Glomerular visceral epithelial cell (primary cell): ENCODE results near the gene SLC29A3.
A peak's percentile ranks its signal among the peaks of the same experiment; 100 is the strongest.
"Not testable (repeated sequence)": the region's sequence is repeated elsewhere in the genome, so short reads cannot be mapped to it uniquely, and the experiment has no call there.

Experiments
- DNase-seq: peaks from one replicate; pipeline ENCODE4 v3.0.0-alpha.2; 2016; ENCODE audit errors: extremely low spot score

Gene SLC29A3

GRCh38 chr10:71283876-71284275, 35.2 kb upstream of the SLC29A3 start:
- DNase-seq = no peak

- DNase-seq = no peak
These were observed 34.4 kb upstream of the SLC29A3 start for GRCh38 chr10:71284544-71285179.

- peak; percentile 31 for DNase-seq
These were observed 33.9 kb upstream of the SLC29A3 start for GRCh38 chr10:71285180-71285545.

GRCh38 chr10:71285986-71286385, 33.1 kb upstream of the SLC29A3 start:
- no peak for DNase-seq

GRCh38 chr10:71286521-71287294, 32.4 kb upstream of the SLC29A3 start:
- DNase-seq = no peak

GRCh38 chr10:71287456-71287855, 31.6 kb upstream of the SLC29A3 start:
- no peak for DNase-seq

- DNase-seq = no peak
These were observed 30.6 kb upstream of the SLC29A3 start for GRCh38 chr10:71288461-71288860.

- DNase-seq = no peak
These were observed 29.5 kb upstream of the SLC29A3 start for GRCh38 chr10:71289421-71290130.

- DNase-seq = no peak
These were observed 28.7 kb upstream of the SLC29A3 start for GRCh38 chr10:71290331-71290730.

- peak; percentile 22 for DNase-seq
These were observed 28.1 kb upstream of the SLC29A3 start for GRCh38 chr10:71290806-71291527.

GRCh38 chr10:71291528-71291900, 27.5 kb upstream of the SLC29A3 start:
- DNase-seq = no peak

- DNase-seq = no peak
These were observed 26.2 kb upstream of the SLC29A3 start for GRCh38 chr10:71292624-71293445.

GRCh38 chr10:71293446-71294084, 25.5 kb upstream of the SLC29A3 start:
- no peak for DNase-seq

GRCh38 chr10:71294091-71294561, 24.9 kb upstream of the SLC29A3 start:
- DNase-seq = no peak

GRCh38 chr10:71294856-71295255, 24.2 kb upstream of the SLC29A3 start:
- DNase-seq = no peak

GRCh38 chr10:71295641-71296040, 23.4 kb upstream of the SLC29A3 start:
- no peak for DNase-seq

- no peak for DNase-seq
These were observed 23.0 kb upstream of the SLC29A3 start for GRCh38 chr10:71296086-71296485.

GRCh38 chr10:71296811-71297210, 22.2 kb upstream of the SLC29A3 start:
- DNase-seq = not testable (repeated sequence)

- no peak for DNase-seq
These were observed 21.7 kb upstream of the SLC29A3 start for GRCh38 chr10:71297343-71297742.

- no peak for DNase-seq
These were observed 19.8 kb upstream of the SLC29A3 start for GRCh38 chr10:71299071-71299785.
